LNCaP clone FGC (cell line): ENCODE results near the gene SLAMF1.
A peak's percentile ranks its signal among the peaks of the same experiment; 100 is the strongest.
"Not testable (repeated sequence)": the region's sequence is repeated elsewhere in the genome, so short reads cannot be mapped to it uniquely, and the experiment has no call there.

Experiments used
- DNase-seq: peaks from one replicate; pipeline ENCODE4 v3.0.0-alpha.2; 2011; ENCODE audit warnings: low read depth
- H3K4me3 ChIP-seq: 2 replicates; pipeline ENCODE4 v1.5.1; 2011; ENCODE audit warnings: mild to moderate bottlenecking, low read depth, low read length, control low read depth
- CTCF ChIP-seq: IDR thresholded peaks from 2 replicates; pipeline ENCODE4 v1.5.1; 2012; ENCODE audit warnings: mild to moderate bottlenecking; ENCODE audit not compliant: control insufficient read depth, insufficient read depth; ENCODE audit errors: extremely low read depth

SLAMF1 gene

GRCh38 chr1:160646711-160647328 lies at the start of gene SLAMF1:
Gene SLAMF1 (minus strand): TSS chr1:160647044. CDS start chr1:160646945, 99 bp downstream.
- no peak within 1 kb of the TSS for H3K4me3 ChIP-seq
- DNase-seq, result no peak
- TF ChIP-seq CTCF, result no peak

GRCh38 chr1:160692390-160692789 lies 45.5 kb upstream of the SLAMF1 start:
- DNase-seq, result not testable (repeated sequence)

GRCh38 chr1:160685266-160685665 lies 38.4 kb upstream of the SLAMF1 start:
- no peak for TF ChIP-seq CTCF
- DNase-seq, result no peak

More at GRCh38 chr1:160692390-160692789, 45.5 kb upstream of the SLAMF1 start:
- not testable (repeated sequence) for H3K4me3 ChIP-seq

GRCh38 chr1:160682983-160683865 lies 36.4 kb upstream of the SLAMF1 start:
- DNase-seq, result no peak
- no peak overlapping the region for H3K4me3 ChIP-seq

More at GRCh38 chr1:160685266-160685665, 38.4 kb upstream of the SLAMF1 start:
- no peak overlapping the region for H3K4me3 ChIP-seq

GRCh38 chr1:160681891-160682140 lies 35.0 kb upstream of the SLAMF1 start:
- no peak for DNase-seq
- no peak for TF ChIP-seq CTCF
- H3K4me3 ChIP-seq, result no peak overlapping the region

More at GRCh38 chr1:160682983-160683865, 36.4 kb upstream of the SLAMF1 start:
- no peak for TF ChIP-seq CTCF

- H3K4me3 ChIP-seq, result no peak overlapping the region
- peak; percentile 41; the same call in 1 of the 2 replicates for TF ChIP-seq CTCF
- peak; percentile 13 for DNase-seq
Measured at GRCh38 chr1:160681066-160681890, 34.4 kb upstream of the SLAMF1 start.

- no peak for DNase-seq
- no peak for TF ChIP-seq CTCF
- H3K4me3 ChIP-seq, result no peak overlapping the region
Measured at GRCh38 chr1:160680399-160680798, 33.6 kb upstream of the SLAMF1 start.
